Activated CD8-positive, alpha-beta T cell treated with anti-CD3 and anti-CD28 coated beads for 36 hours (primary cell): ENCODE measurements around the gene DHRS12. TPM values are rescaled to one million over a fixed set of nuclear protein-coding genes. Genes with fewer than 3 reads are reported as not detected.

Source experiments
- ATAC-seq: fragments of 200-7000 bp; cut with Tn5 transposase; one replicate; pipeline ENCODE4 v1.10.0; 2021; ENCODE audit warnings: mild to moderate bottlenecking, moderate library complexity
- CTCF ChIA-PET: fragments of 350-600 bp; sonication (Branson Sonifier 250); formaldehyde crosslinking; loops from one replicate; lab custom pipeline; 2021; ENCODE audit warnings: antibody characterized with exemption; lab: Charles Lee
- POLR2A ChIA-PET: fragments of 350-600 bp; sonication (Branson Sonifier 250); formaldehyde crosslinking; loops from one replicate; lab custom pipeline; 2021; ENCODE audit warnings: antibody characterized with exemption; lab: Charles Lee
- DNase-seq: peaks from one replicate; pipeline ENCODE4 v3.0.0-alpha.2; 2020
- H3K27ac Mint-ChIP-seq: one replicate; pipeline ENCODE4 v1.8.0; 2021; ENCODE audit warnings: mild to moderate bottlenecking, mixed read lengths
- H3K27me3 Mint-ChIP-seq: one replicate; pipeline ENCODE4 v1.8.0; 2021; ENCODE audit warnings: mixed read lengths
- H3K36me3 Mint-ChIP-seq: one replicate; pipeline ENCODE4 v1.8.0; 2021; ENCODE audit warnings: low read depth, mixed read lengths
- H3K4me1 Mint-ChIP-seq: one replicate; pipeline ENCODE4 v1.8.0; 2021; ENCODE audit warnings: low read depth, mixed read lengths
- H3K4me3 Mint-ChIP-seq: one replicate; pipeline ENCODE4 v1.8.0; 2021; ENCODE audit warnings: mild to moderate bottlenecking, moderate library complexity, mixed read lengths
- H3K9me3 Mint-ChIP-seq: one replicate; pipeline ENCODE4 v1.8.0; 2021; ENCODE audit warnings: mixed read lengths
- intact Hi-C: fragments of 100-400 bp; cut with micrococcal nuclease; formaldehyde crosslinking; loops from one replicate; pipeline ENCODE4 v1.10.0; 2022
- total RNA-seq, 2 experiments: library from RNA; stranded (reverse); gene quantifications; one replicate each; pipeline ENCODE4 v1.2.3, GENCODE V29; 2021
- TF ChIP-seq, protein P1 (sequence below): fragments of 200-600 bp; IDR thresholded peaks from one replicate; pipeline ENCODE4 v1.8.0; 2022; ENCODE audit warnings: antibody characterized with exemption, mild to moderate bottlenecking

DHRS12 gene
- total RNA-seq, 2 experiments from 2014 or later, result 6.6 to 6.7 TPM

- intact Hi-C loops, result no loop called here
- H3K9me3 Mint-ChIP-seq, result no peaks in the 10 kb centered on the region
- ChIA-PET CTCF (interaction anchor here (0.9 to 1.3 kb wide), 4 partner anchors 15 to 347 kb away, joined by 3 to 6 read pairs (median 4); no protein-coding TSS in a partner anchor), POLR2A (interaction anchor here (0.6 kb wide), 1 partner anchor 44 kb away, joined by 4 read pairs; no protein-coding TSS in a partner anchor)
- no peak overlapping the region for H3K4me3 Mint-ChIP-seq
- no peaks in the 10 kb centered on the region for H3K27me3 Mint-ChIP-seq
- DNase-seq (peak; percentile 60), ATAC-seq (peak; percentile 91)
- no peaks in the 10 kb centered on the region for H3K4me1 Mint-ChIP-seq
- TF ChIP-seq, protein P1, sequence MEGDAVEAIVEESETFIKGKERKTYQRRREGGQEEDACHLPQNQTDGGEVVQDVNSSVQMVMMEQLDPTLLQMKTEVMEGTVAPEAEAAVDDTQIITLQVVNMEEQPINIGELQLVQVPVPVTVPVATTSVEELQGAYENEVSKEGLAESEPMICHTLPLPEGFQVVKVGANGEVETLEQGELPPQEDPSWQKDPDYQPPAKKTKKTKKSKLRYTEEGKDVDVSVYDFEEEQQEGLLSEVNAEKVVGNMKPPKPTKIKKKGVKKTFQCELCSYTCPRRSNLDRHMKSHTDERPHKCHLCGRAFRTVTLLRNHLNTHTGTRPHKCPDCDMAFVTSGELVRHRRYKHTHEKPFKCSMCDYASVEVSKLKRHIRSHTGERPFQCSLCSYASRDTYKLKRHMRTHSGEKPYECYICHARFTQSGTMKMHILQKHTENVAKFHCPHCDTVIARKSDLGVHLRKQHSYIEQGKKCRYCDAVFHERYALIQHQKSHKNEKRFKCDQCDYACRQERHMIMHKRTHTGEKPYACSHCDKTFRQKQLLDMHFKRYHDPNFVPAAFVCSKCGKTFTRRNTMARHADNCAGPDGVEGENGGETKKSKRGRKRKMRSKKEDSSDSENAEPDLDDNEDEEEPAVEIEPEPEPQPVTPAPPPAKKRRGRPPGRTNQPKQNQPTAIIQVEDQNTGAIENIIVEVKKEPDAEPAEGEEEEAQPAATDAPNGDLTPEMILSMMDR, result peak; percentile 20
- H3K27ac Mint-ChIP-seq, result no peak overlapping the region
- H3K36me3 Mint-ChIP-seq, result no peaks in the 10 kb centered on the region
These were observed 22.5 kb downstream of the DHRS12 start for GRCh38 chr13:51781246-51782022.

- ChIA-PET CTCF (interaction anchor here (1.7 kb wide), 1 partner anchor 17 kb away, joined by 5 read pairs; no protein-coding TSS in a partner anchor), POLR2A (no interaction called here)
- Mint-ChIP-seq H3K4me1 (no peaks in the 10 kb centered on the region), H3K9me3 (no peaks in the 10 kb centered on the region), H3K36me3 (no peaks in the 10 kb centered on the region), H3K27ac (no peak overlapping the region), H3K4me3 (no peak overlapping the region), H3K27me3 (no peaks in the 10 kb centered on the region)
- TF ChIP-seq, protein P1, result no peak
- DNase-seq (no peak), ATAC-seq (no peak)
- intact Hi-C loops, result no loop called here
These were observed 23.9 kb downstream of the DHRS12 start for GRCh38 chr13:51780099-51780498.

DNA sequence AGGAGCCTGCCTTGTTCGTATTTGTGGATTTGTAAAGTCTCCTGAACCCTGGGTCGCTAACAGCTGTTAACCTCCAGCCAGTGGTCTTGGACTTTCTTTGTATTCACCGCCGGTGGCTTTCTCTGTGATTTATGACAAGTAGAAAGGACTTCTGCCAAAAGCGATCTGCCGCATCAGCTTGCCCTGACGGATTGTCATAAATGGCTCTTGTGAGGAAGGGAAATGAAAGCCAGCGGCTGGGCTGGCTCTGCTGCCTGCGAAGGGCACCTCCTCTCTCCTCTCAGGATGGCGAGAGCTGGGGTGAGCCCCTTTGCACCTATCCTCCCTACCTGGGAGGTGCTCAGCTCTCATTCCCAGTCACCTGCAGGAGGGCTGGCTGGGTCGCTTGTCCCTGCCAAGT, 25.6 kb downstream of the DHRS12 start:
- H3K9me3 Mint-ChIP-seq, result no peaks in the 10 kb centered on the region
- no peak overlapping the region for H3K4me3 Mint-ChIP-seq
- no peaks in the 10 kb centered on the region for H3K4me1 Mint-ChIP-seq
- H3K36me3 Mint-ChIP-seq, result no peaks in the 10 kb centered on the region
- TF ChIP-seq, protein P1, result no peak
- intact Hi-C loops, result no loop called here
- CTCF ChIA-PET, result no interaction called here
- POLR2A ChIA-PET, result no interaction called here
- no peak overlapping the region for H3K27ac Mint-ChIP-seq
- H3K27me3 Mint-ChIP-seq, result no peaks in the 10 kb centered on the region
- no peak for DNase-seq
- ATAC-seq, result no peak

DNA sequence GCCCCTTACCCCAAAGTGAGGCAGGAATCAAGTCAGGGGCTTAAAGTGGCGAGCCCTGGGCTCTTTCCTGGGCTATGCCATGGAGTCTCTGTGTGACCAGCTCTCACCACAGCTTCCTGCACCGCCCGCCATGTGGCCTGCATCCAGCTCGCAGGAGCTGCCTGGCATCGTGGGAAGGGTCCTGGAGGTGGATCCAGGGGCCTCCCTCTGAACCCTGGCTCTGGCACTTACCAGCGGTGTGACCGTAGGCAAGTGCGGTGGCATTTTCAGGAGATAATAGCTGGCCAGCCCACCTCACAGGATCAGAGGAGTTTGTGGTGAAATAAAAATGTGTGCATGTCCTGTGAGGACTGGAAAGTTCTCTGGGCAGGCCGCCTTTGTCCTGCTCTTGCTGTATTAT, 26.0 kb downstream of the DHRS12 start:
- no peak overlapping the region for H3K27ac Mint-ChIP-seq
- TF ChIP-seq, protein P1, result no peak
- DNase-seq (no peak), ATAC-seq (no peak)
- H3K27me3 Mint-ChIP-seq, result no peaks in the 10 kb centered on the region
- POLR2A ChIA-PET, result no interaction called here
- no peaks in the 10 kb centered on the region for H3K36me3 Mint-ChIP-seq
- H3K4me1 Mint-ChIP-seq, result no peaks in the 10 kb centered on the region
- intact Hi-C loops, result no loop called here
- no peaks in the 10 kb centered on the region for H3K9me3 Mint-ChIP-seq
- CTCF ChIA-PET, result no interaction called here
- no peak overlapping the region for H3K4me3 Mint-ChIP-seq

GRCh38 chr13:51776179-51776578, 27.8 kb downstream of the DHRS12 start:
- no peak for ATAC-seq
- DNase-seq, result no peak
- H3K27me3 Mint-ChIP-seq, result no peaks in the 10 kb centered on the region
- TF ChIP-seq, protein P1, result no peak
- no peak overlapping the region for H3K4me3 Mint-ChIP-seq
- intact Hi-C loops, result no loop called here
- H3K36me3 Mint-ChIP-seq, result no peaks in the 10 kb centered on the region
- ChIA-PET CTCF (no interaction called here), POLR2A (no interaction called here)
- H3K9me3 Mint-ChIP-seq, result no peaks in the 10 kb centered on the region
- no peaks in the 10 kb centered on the region for H3K4me1 Mint-ChIP-seq
- no peak overlapping the region for H3K27ac Mint-ChIP-seq
